ENCODE data around the gene MID1.
A peak's percentile ranks its signal among the peaks of the same experiment; 100 is the strongest.

The MID1 gene

DNA sequence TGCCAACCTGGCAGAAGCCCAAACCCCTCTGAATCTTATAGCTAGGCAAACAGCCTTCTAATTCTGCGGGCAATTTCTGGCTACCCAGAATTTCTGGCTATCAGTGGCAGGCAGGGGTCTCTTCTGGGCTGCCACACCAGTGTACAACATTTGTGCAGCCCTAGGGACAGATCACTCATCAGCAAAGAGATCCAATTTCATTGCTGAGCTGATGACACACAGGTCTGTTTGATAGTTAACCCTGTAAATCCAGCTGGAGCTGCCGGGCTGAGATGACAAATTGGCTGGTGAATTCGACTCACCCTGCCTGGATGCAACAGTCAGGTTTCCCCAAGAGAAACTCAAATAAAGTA lies 2.4 kb downstream of the MID1 start:
- TF ChIP-seq ZNF274 (IDR thresholded peaks at IDR 0.05; ENCODE audit: low read depth, low read length) (no peak), YY1 (IDR thresholded peaks at IDR 0.05; ENCODE audit: insufficient read depth, insufficient read length) (no peak), SUZ12 (IDR thresholded peaks at IDR 0.05; ENCODE audit: extremely low read depth, insufficient read depth, insufficient read length) (no peak)
- Histone ChIP-seq H3K9ac (ENCODE audit: insufficient read length, low read depth) (no peak overlapping the region), H3K4me3 (ENCODE audit: insufficient read length, low read depth) (no peak overlapping the region), H3K4me1 (ENCODE audit: insufficient read depth, insufficient read length) (no peaks in the 10 kb centered on the region), H3K36me3 (ENCODE audit: insufficient read depth, insufficient read length, low read length) (no peaks in the 10 kb centered on the region), H3K27me3 (ENCODE audit: insufficient read depth, insufficient read length) (peaks cover 10% of the 10 kb centered on the region), H3K9me3 (ENCODE audit: insufficient read depth, low read length) (no peaks in the 10 kb centered on the region)
- DNase-seq (ENCODE audit: low read depth, low spot score) = no peak

DNA sequence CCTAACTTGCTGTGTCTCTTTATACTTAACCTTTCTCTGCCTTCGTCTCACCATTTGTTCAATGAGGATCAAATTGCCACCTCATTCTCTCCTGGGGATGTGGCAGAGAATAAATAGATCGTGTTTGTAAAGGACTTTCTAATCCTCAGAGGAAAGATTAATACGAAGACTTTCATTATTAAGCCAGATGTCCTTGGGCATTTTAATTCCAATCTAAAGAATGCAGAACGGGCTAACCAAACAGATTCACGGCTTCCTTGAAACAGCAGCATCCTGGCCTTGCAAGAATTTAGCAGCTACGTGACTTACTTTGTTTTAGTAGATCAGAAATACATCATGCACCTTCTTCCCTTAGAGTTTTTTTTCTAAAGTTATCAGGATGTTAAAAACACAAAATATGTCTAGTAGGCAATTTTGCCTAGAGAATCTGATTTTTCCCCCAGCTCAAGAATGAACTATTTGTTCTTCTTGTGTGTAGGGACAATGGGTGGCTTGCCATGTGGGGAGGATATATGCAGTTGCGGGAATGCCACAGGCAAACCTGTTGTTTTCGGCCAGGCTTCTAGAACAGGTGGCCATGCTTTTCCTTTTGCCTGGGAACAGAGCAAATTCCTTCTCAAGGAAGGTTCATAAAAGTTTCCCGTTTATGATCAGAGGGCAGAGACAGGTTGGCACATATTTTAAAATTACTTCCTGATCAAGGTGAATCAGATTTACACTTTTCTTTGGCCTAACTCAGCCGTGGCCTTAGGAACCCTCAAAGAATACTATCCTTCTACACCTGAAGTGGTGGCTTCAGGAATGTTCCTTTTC lies 3.0 kb downstream of the MID1 start:
- H3K9ac ChIP-seq (ENCODE audit: insufficient read length, low read depth) = no peak overlapping the region
- H3K9me3 ChIP-seq (ENCODE audit: insufficient read depth, low read length) = no peaks in the 10 kb centered on the region
- TF ChIP-seq YY1 (IDR thresholded peaks at IDR 0.05; ENCODE audit: insufficient read depth, insufficient read length) (no peak), SUZ12 (IDR thresholded peaks at IDR 0.05; ENCODE audit: extremely low read depth, insufficient read depth, insufficient read length) (no peak), ZNF274 (IDR thresholded peaks at IDR 0.05; ENCODE audit: low read depth, low read length) (no peak)
- no peak overlapping the region for H3K4me3 ChIP-seq (ENCODE audit: insufficient read length, low read depth)
- H3K4me1 ChIP-seq (ENCODE audit: insufficient read depth, insufficient read length) = no peaks in the 10 kb centered on the region
- no peaks in the 10 kb centered on the region for H3K36me3 ChIP-seq (ENCODE audit: insufficient read depth, insufficient read length, low read length)
- DNase-seq (ENCODE audit: low read depth, low spot score) = no peak
- peaks cover 10% of the 10 kb centered on the region for H3K27me3 ChIP-seq (ENCODE audit: insufficient read depth, insufficient read length)

DNA sequence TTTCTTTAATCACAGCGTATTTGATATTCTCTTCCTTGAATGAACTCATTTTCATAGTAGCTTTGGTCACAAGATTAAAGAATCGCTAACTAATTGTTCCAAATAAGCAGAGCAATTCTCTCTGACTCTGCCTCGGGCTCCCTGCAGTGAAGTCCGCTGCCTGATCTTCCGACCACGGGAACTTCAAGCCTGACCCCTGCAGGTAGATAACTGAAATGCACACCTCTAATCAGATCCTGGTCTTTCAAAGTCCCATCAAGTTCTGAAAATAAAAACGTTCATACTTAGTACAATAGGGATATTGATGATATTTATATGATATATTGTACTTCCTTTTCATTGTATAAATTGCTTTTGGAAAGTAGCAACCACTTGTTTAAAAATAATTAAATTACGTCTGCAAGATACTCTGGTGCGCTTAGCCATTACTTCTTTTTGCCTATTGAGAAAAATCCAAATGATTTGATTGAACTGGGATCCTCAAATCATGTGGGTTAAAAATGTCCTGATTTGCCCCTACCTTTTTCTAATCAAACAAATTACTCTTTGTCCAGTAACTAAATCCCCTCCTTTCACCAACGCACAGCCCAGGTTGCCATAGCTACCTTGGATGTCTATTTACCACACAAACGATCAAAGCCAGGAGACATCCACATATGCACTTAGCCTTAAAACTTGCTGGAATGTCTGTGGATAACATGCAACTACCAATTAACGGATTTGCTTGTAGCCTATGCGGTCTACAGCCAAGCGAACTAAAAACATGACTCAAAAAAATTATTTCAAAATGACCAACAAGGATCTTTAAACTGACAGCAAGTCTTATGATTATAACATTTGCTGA lies 4.2 kb downstream of the MID1 start:
- Histone ChIP-seq H3K9ac (ENCODE audit: insufficient read length, low read depth) (no peak overlapping the region), H3K9me3 (ENCODE audit: insufficient read depth, low read length) (no peaks in the 10 kb centered on the region), H3K4me3 (ENCODE audit: insufficient read length, low read depth) (no peak overlapping the region), H3K4me1 (ENCODE audit: insufficient read depth, insufficient read length) (no peaks in the 10 kb centered on the region), H3K27me3 (ENCODE audit: insufficient read depth, insufficient read length) (peaks cover 10% of the 10 kb centered on the region), H3K36me3 (ENCODE audit: insufficient read depth, insufficient read length, low read length) (no peaks in the 10 kb centered on the region)
- TF ChIP-seq YY1 (IDR thresholded peaks at IDR 0.05; ENCODE audit: insufficient read depth, insufficient read length) (no peak), ZNF274 (IDR thresholded peaks at IDR 0.05; ENCODE audit: low read depth, low read length) (no peak), SUZ12 (IDR thresholded peaks at IDR 0.05; ENCODE audit: extremely low read depth, insufficient read depth, insufficient read length) (no peak)
- DNase-seq (ENCODE audit: low read depth, low spot score) = peak; percentile 51

DNA sequence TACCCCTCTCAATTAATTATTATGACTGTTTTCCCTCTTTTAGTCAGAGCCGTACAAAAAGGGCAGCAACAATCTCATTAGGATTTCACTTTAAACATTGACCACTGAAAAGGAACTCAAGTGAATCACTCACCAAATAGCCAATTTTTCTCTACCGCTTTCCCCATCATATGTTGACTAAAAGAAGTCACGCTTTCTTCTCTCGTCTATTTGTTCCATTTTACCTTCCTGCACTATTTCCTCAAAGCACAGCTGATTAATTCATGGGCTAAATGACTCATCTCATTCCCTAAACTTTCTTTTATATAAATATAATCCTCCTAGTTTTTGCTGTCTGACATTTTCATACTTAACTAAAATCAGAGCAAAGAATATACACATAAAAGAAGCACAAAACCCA lies 8.2 kb downstream of the MID1 start:
- H3K36me3 ChIP-seq (ENCODE audit: insufficient read depth, insufficient read length, low read length) = no peaks in the 10 kb centered on the region
- H3K9me3 ChIP-seq (ENCODE audit: insufficient read depth, low read length) = no peaks in the 10 kb centered on the region
- H3K27me3 ChIP-seq (ENCODE audit: insufficient read depth, insufficient read length) = no peaks in the 10 kb centered on the region
- no peak overlapping the region for H3K4me3 ChIP-seq (ENCODE audit: insufficient read length, low read depth)
- no peak overlapping the region for H3K9ac ChIP-seq (ENCODE audit: insufficient read length, low read depth)
- DNase-seq (ENCODE audit: low read depth, low spot score) = no peak
- TF ChIP-seq SUZ12 (IDR thresholded peaks at IDR 0.05; ENCODE audit: extremely low read depth, insufficient read depth, insufficient read length) (no peak), YY1 (IDR thresholded peaks at IDR 0.05; ENCODE audit: insufficient read depth, insufficient read length) (no peak), ZNF274 (IDR thresholded peaks at IDR 0.05; ENCODE audit: low read depth, low read length) (no peak)
- no peaks in the 10 kb centered on the region for H3K4me1 ChIP-seq (ENCODE audit: insufficient read depth, insufficient read length)

DNA sequence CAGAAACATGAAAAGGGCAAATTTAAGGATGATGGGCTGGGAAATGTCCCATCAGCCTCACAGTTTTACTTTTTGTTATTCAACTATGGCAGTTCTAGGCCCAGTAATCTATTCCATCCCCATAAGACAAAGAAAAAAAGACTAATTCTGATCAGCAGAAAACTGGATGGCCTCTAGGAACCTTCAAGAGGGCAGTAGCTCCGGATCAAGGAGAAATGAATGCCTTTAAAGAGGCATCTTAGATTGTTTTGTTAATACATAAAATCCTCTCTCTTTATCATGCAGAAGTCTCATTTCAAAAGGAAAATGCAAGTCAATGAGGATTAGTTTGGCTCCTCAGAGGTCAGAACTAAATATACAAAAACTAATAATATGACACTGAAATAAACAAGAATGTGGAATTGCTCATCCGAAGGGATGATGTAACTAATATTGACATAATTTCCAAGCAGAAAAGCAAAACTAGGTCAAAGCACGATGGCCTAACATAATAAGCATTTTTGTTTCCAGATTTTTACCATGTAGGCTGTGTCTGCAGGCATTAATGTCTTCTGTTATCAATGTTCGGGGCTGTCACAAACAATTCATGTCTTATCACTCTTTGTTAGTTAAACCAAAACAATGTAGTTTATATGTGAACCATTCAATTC lies 8.8 kb downstream of the MID1 start:
- Histone ChIP-seq H3K4me1 (ENCODE audit: insufficient read depth, insufficient read length) (no peaks in the 10 kb centered on the region), H3K36me3 (ENCODE audit: insufficient read depth, insufficient read length, low read length) (no peaks in the 10 kb centered on the region), H3K9ac (ENCODE audit: insufficient read length, low read depth) (no peak overlapping the region), H3K9me3 (ENCODE audit: insufficient read depth, low read length) (no peaks in the 10 kb centered on the region), H3K27me3 (ENCODE audit: insufficient read depth, insufficient read length) (no peaks in the 10 kb centered on the region), H3K4me3 (ENCODE audit: insufficient read length, low read depth) (no peak overlapping the region)
- peak; percentile 38 for DNase-seq (ENCODE audit: low read depth, low spot score)
- TF ChIP-seq SUZ12 (IDR thresholded peaks at IDR 0.05; ENCODE audit: extremely low read depth, insufficient read depth, insufficient read length) = no peak
- TF ChIP-seq YY1 (IDR thresholded peaks at IDR 0.05; ENCODE audit: insufficient read depth, insufficient read length) = no peak
- TF ChIP-seq ZNF274 (IDR thresholded peaks at IDR 0.05; ENCODE audit: low read depth, low read length) = no peak

DNA sequence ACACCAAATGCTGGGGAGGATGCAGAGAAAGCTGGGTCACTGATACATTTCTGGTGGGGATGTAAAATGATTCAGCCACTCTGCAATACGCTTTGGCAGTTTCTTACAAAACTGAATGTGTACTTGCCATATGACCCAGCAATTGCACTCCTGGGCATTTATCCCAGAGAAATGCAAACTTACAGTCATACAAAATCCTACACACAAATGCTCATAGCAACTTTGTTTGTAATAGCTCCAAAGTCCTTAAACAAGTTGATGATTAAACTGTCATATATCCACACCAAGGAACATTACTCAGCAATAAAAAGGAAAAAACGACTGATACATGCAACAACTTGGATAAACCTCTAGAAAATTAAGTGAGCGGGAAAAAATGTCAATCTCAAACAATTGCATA lies 12.3 kb downstream of the MID1 start:
- no peaks in the 10 kb centered on the region for H3K27me3 ChIP-seq (ENCODE audit: insufficient read depth, insufficient read length)
- H3K4me3 ChIP-seq (ENCODE audit: insufficient read length, low read depth) = no peak overlapping the region
- H3K36me3 ChIP-seq (ENCODE audit: insufficient read depth, insufficient read length, low read length) = no peaks in the 10 kb centered on the region
- H3K9me3 ChIP-seq (ENCODE audit: insufficient read depth, low read length) = no peaks in the 10 kb centered on the region
- TF ChIP-seq SUZ12 (IDR thresholded peaks at IDR 0.05; ENCODE audit: extremely low read depth, insufficient read depth, insufficient read length) (no peak), ZNF274 (IDR thresholded peaks at IDR 0.05; ENCODE audit: low read depth, low read length) (no peak), YY1 (IDR thresholded peaks at IDR 0.05; ENCODE audit: insufficient read depth, insufficient read length) (no peak)
- H3K9ac ChIP-seq (ENCODE audit: insufficient read length, low read depth) = no peak overlapping the region
- no peaks in the 10 kb centered on the region for H3K4me1 ChIP-seq (ENCODE audit: insufficient read depth, insufficient read length)
- DNase-seq (ENCODE audit: low read depth, low spot score) = no peak

DNA sequence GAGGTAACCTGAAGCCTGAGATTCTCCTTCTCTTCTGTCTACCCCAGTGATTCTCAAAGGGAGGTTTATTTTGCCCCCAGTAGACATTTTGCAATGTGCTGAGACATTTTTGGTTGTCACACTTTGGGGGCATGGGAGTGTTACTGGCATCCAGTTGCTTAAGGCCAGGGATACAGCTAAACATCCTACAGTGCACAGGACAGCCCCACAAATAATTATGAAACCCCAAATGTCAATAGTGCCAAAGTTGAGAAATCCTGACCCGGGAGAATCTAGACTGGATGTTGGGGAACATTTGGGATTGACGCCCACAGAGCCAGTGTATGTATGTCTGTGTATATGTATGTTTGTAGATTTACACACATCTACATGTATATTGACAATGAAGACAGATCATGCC lies 13.2 kb downstream of the MID1 start:
- Histone ChIP-seq H3K9me3 (ENCODE audit: insufficient read depth, low read length) (no peaks in the 10 kb centered on the region), H3K4me3 (ENCODE audit: insufficient read length, low read depth) (no peak overlapping the region), H3K27me3 (ENCODE audit: insufficient read depth, insufficient read length) (no peaks in the 10 kb centered on the region), H3K4me1 (ENCODE audit: insufficient read depth, insufficient read length) (no peaks in the 10 kb centered on the region), H3K9ac (ENCODE audit: insufficient read length, low read depth) (no peak overlapping the region), H3K36me3 (ENCODE audit: insufficient read depth, insufficient read length, low read length) (no peaks in the 10 kb centered on the region)
- TF ChIP-seq YY1 (IDR thresholded peaks at IDR 0.05; ENCODE audit: insufficient read depth, insufficient read length) = no peak
- TF ChIP-seq ZNF274 (IDR thresholded peaks at IDR 0.05; ENCODE audit: low read depth, low read length) = no peak
- no peak for TF ChIP-seq SUZ12 (IDR thresholded peaks at IDR 0.05; ENCODE audit: extremely low read depth, insufficient read depth, insufficient read length)
- DNase-seq (ENCODE audit: low read depth, low spot score) = no peak

Measured in NT2/D1 (cell line).